GM18526 (cell line): Measurements from ENCODE around the gene EYA2.

Experiments
- POLR2A ChIP-seq: IDR thresholded peaks from 3 replicates; pipeline ENCODE4 v1.6.1; 2011; ENCODE audit not compliant: insufficient read length; ENCODE audit errors: extremely low read depth

The EYA2 gene

GRCh38 chr20:47165376-47165865 lies 270.8 kb downstream of the EYA2 start:
- TF ChIP-seq POLR2A, result no peak

DNA sequence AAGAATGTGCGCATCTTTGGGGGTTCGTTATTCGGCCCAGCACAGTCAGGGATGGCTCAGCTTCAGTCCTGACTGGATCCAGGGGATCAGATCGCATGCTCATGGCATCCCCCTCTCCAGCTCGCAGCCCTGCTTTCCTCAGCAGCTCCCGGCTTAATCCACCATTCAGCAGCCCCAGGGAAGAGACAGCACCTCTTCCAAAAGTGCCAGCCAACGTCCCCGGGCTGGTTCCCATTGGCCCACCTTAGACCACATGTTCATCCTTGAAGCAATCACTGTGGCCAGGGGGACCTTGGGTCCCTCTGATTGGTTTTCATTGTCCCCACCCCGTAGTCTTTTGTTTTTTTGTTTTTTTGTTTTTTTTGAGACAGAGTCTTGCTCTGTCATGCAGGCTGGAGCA lies 273.2 kb downstream of the EYA2 start:
- no peak for TF ChIP-seq POLR2A

DNA sequence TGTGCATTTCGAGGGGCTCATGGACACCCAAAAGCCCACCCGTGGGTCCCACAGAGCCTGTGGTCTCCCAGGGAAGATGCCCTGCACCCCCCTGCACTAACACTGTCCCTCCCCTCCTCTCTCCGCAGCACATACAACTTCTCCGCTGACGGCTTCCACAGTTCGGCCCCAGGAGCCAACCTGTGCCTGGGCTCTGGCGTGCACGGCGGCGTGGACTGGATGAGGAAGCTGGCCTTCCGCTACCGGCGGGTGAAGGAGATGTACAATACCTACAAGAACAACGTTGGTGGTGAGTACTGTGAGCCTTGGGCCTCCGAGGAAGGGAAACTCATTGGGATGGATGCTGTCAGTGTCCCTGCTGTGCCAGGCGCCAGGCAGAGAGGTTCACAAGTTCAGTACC lies 277.9 kb downstream of the EYA2 start:
- no peak for TF ChIP-seq POLR2A

DNA sequence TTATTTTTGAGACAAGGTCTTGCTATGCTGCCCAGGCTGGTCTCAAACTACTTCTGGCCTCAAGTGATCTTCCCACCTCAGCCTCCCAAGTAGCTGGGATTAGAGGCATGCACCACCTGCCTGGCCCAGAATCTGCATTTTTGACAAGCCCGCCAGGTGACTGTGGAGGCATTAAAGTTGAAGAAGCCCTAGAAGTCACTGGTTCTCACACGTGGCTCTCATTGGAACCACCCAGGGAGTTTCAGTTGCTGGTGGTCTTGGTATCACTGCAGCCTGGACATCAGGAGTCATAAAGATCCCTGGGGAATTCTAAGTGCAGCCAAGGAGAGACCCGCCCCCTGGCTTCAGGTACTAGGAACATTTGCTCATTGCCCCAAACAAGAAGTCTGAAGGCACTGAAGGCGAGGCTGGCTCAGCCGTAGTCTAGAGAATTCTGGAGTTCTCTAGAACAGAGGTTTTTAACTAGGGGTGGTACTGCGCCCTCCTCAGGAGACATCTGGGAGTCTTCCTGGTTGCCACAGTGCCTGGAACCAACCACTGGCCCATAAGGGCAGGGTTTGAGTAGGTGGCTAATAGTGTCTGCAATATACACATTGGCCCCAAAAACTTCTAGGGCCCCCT lies 279.1 kb downstream of the EYA2 start:
- TF ChIP-seq POLR2A, result no peak

- no peak for TF ChIP-seq POLR2A
Measured at GRCh38 chr20:47174456-47175243, 280.0 kb downstream of the EYA2 start.

GRCh38 chr20:47175493-47175892 lies 280.9 kb downstream of the EYA2 start:
- no peak for TF ChIP-seq POLR2A

GRCh38 chr20:47178277-47178676 lies 283.6 kb downstream of the EYA2 start:
- TF ChIP-seq POLR2A, result no peak

DNA sequence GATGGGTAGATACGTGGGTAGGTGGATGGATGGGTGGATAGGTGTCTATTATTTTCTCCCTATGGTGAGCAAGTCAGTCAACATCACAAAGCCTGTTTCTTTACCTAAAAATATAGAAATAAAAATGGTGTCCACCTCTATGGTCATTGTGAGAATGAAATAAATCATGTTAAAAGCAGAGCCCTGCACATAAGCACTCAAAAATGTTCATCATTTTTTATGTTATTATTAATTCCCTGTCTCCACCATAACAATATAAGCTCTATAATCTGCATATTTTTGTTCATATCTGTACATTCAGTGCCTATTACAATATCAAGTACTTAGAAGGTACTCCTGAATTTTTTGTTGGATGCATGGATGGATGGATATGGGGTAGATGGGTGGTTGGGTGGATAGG lies 284.2 kb downstream of the EYA2 start:
- no peak for TF ChIP-seq POLR2A

GRCh38 chr20:47179267-47179666 lies 284.6 kb downstream of the EYA2 start:
- no peak for TF ChIP-seq POLR2A

GRCh38 chr20:47181056-47181862 lies 286.6 kb downstream of the EYA2 start:
- no peak for TF ChIP-seq POLR2A

- no peak for TF ChIP-seq POLR2A
Measured at GRCh38 chr20:47183367-47183766, 288.7 kb downstream of the EYA2 start.

DNA sequence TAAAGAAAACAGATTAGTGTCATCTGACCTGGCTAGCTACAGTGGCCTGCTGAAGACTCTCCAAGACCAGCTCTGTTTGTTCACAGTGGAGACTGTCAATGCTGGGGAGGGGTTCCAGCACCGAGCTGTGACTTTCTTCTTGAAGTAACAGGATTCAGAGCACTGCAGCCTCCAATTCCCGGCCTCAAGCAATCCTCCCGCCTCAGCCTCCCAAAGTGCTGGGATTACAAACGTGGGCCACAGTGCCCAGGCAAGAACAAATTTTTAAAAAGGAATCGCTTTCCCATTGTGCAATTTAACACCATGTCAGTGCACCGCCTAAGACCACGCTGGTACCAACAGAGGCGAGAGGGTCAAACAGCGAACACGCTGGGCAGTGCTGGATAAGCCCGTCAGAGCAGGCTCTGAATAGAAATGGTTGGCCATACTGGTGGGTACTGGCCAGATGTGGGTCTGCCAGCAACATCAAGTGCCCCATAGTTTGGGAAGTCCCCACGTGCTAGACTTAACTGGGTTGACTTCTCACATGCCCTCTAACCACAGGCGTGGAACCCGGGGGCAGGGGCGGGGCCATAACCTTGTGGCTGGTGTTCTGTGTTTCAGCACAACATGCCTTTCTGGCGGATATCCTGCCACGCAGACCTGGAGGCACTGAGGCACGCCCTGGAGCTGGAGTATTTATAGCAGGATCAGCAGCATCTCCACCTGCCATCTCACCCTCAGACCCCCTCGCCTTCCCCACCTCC lies 293.0 kb downstream of the EYA2 start:
- TF ChIP-seq POLR2A, result no peak

- TF ChIP-seq POLR2A, result no peak
Measured at GRCh38 chr20:47188540-47188939, 293.9 kb downstream of the EYA2 start.

DNA sequence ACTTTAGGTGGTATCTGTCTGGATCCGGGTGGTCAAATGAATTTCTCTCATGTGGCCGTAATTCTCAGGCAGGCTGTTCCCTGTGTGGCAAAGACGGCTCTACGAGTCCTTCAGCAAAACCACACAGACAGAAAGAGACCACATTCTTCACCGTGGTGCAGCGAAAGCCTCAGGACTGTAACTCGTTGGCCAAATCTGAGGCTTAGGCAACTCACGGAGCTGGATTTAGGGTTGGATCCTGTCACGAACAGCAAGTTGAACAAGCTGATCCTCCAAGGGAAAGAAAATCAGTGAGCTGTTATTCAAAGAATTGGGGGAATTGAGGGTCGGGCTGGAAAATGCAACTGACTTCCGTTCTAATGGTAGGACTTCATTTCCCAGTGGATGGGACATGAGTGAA lies 294.4 kb downstream of the EYA2 start:
- TF ChIP-seq POLR2A, result no peak

- TF ChIP-seq POLR2A, result no peak
Measured at GRCh38 chr20:47191074-47191673, 296.5 kb downstream of the EYA2 start.

DNA sequence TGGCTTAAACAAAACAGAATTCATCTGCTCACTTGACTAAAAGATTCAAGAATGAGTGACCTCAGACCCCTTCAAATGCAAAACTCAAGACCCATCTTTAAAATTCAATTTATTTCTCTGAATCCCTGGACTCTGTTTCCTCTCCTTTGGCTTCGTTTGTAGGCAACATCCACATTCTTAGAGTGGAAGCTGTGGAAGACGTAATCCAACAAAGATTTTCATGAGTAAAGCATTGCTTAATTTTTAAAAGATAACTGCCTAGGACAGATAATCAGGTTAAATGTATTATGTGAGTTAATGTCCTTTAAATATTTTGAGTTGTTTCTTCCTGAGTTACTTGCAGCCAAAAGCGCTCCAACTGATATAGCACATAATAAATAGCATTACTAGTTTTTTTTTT lies 297.3 kb downstream of the EYA2 start:
- TF ChIP-seq POLR2A, result no peak
